Pulmonary artery endothelial cell (primary cell): ENCODE results near the gene ARHGEF38. TPM values are rescaled to one million over a fixed set of nuclear protein-coding genes. Genes with fewer than 3 reads are reported as not detected.
A peak's percentile ranks its signal among the peaks of the same experiment; 100 is the strongest.
"Not testable (repeated sequence)": the region's sequence is repeated elsewhere in the genome, so short reads cannot be mapped to it uniquely, and the experiment has no call there.

ENCODE experiments used
- DNase-seq: peaks from one replicate; pipeline ENCODE4 v3.0.0-alpha.2; 2011; ENCODE audit warnings: low read depth, low spot score
- total RNA-seq: library from RNA; depleted of rRNA; stranded (reverse); fragments of >200 nt; gene quantifications from 2 replicates; pipeline ENCODE4 v1.2.3, GENCODE V29; 2014

ARHGEF38 gene
- total RNA-seq, 1 donor from 2014 or later = not detected

- DNase-seq = no peak
Measured at GRCh38 chr4:105650190-105650589, 97.8 kb downstream of the ARHGEF38 start.

- DNase-seq = no peak
Measured at GRCh38 chr4:105651884-105652283, 99.5 kb downstream of the ARHGEF38 start.

GRCh38 chr4:105652286-105652888, 100.0 kb downstream of the ARHGEF38 start:
- DNase-seq = no peak

GRCh38 chr4:105657117-105657765, 104.8 kb downstream of the ARHGEF38 start:
- DNase-seq = no peak

GRCh38 chr4:105659190-105659589, 106.8 kb downstream of the ARHGEF38 start:
- no peak for DNase-seq

- DNase-seq = no peak
Measured at GRCh38 chr4:105661028-105661427, 108.6 kb downstream of the ARHGEF38 start.

- no peak for DNase-seq
Measured at GRCh38 chr4:105662935-105663675, 110.7 kb downstream of the ARHGEF38 start.

GRCh38 chr4:105666693-105667092, 114.3 kb downstream of the ARHGEF38 start:
- DNase-seq = no peak

GRCh38 chr4:105670684-105671083, 118.3 kb downstream of the ARHGEF38 start:
- no peak for DNase-seq

GRCh38 chr4:105671301-105671700, 118.9 kb downstream of the ARHGEF38 start:
- DNase-seq = no peak

GRCh38 chr4:105674011-105674410, 121.6 kb downstream of the ARHGEF38 start:
- DNase-seq = no peak

GRCh38 chr4:105677709-105678108, 125.3 kb downstream of the ARHGEF38 start:
- no peak for DNase-seq

- no peak for DNase-seq
Measured at GRCh38 chr4:105679186-105679585, 126.8 kb downstream of the ARHGEF38 start.

- peak; percentile 4 for DNase-seq
Measured at GRCh38 chr4:105683038-105683437, 130.6 kb downstream of the ARHGEF38 start.

- no peak for DNase-seq
Measured at GRCh38 chr4:105686571-105686970, 134.2 kb downstream of the ARHGEF38 start.

- not testable (repeated sequence) for DNase-seq
Measured at GRCh38 chr4:105694812-105695211, 142.4 kb downstream of the ARHGEF38 start.

GRCh38 chr4:105695832-105696231, 143.4 kb downstream of the ARHGEF38 start:
- DNase-seq = not testable (repeated sequence)

- no peak for DNase-seq
Measured at GRCh38 chr4:105698607-105699006, 146.2 kb downstream of the ARHGEF38 start.

- no peak for DNase-seq
Measured at GRCh38 chr4:105707782-105708180, 155.4 kb downstream of the ARHGEF38 start.

- peak; percentile 82 for DNase-seq
Measured at GRCh38 chr4:105708181-105709080, 156.0 kb downstream of the ARHGEF38 start, which contains the start of the genes GSTCD and INTS12. Gene GSTCD (plus strand): TSS chr4:105708784. CDS start chr4:105717614, 8,830 bp downstream. Gene INTS12 (minus strand): TSS chr4:105708689. CDS start chr4:105700005, 8,684 bp downstream.

GRCh38 chr4:105709081-105709450, 156.6 kb downstream of the ARHGEF38 start:
- DNase-seq = no peak
